ENCODE measurements around the gene FAM98B. TPM values are rescaled to one million over a fixed set of nuclear protein-coding genes. Genes with fewer than 3 reads are reported as not detected.

Gene FAM98B
- polyA plus RNA-seq, 10 donors, result 21.0 to 41.1 (median 33.9) TPM

GRCh38 chr15:38459480-38459879 is 5.6 kb downstream of the FAM98B start:
- DNase-seq, result no peak

GRCh38 chr15:38460543-38460942 is 6.6 kb downstream of the FAM98B start:
- no peak for DNase-seq

GRCh38 chr15:38461066-38461833 is 7.3 kb downstream of the FAM98B start:
- no peak for DNase-seq

GRCh38 chr15:38463893-38464292 is 10.0 kb downstream of the FAM98B start:
- no peak for DNase-seq

- no peak for DNase-seq
Measured at GRCh38 chr15:38464675-38465074, 10.7 kb downstream of the FAM98B start.

- peak in 2 of 3 donors; percentile 42 to 76 for DNase-seq
Measured at GRCh38 chr15:38470816-38471215, 16.9 kb downstream of the FAM98B start.

GRCh38 chr15:38471974-38472373 is 18.0 kb downstream of the FAM98B start:
- no peak for DNase-seq

- DNase-seq, result peak; percentile 37 to 48 (median 43)
Measured at GRCh38 chr15:38474155-38474757, 20.3 kb downstream of the FAM98B start.

- no peak for DNase-seq
Measured at GRCh38 chr15:38475361-38475760, 21.4 kb downstream of the FAM98B start.

- DNase-seq, result no peak
Measured at GRCh38 chr15:38476120-38476519, 22.2 kb downstream of the FAM98B start.

- DNase-seq, result no peak
Measured at GRCh38 chr15:38477637-38478036, 23.7 kb downstream of the FAM98B start.

- DNase-seq, result peak in 1 of 3 donors; percentile 47
Measured at GRCh38 chr15:38479266-38479665, 25.3 kb downstream of the FAM98B start.

GRCh38 chr15:38479756-38480155 is 25.8 kb downstream of the FAM98B start:
- no peak for DNase-seq

GRCh38 chr15:38481113-38481512 is 27.2 kb downstream of the FAM98B start:
- no peak for DNase-seq

GRCh38 chr15:38481761-38482160 is 27.8 kb downstream of the FAM98B start:
- no peak for DNase-seq

GRCh38 chr15:38482572-38482971 is 28.6 kb downstream of the FAM98B start:
- DNase-seq, result no peak

- no peak for DNase-seq
Measured at GRCh38 chr15:38486936-38487335, 33.0 kb downstream of the FAM98B start.

- no peak for DNase-seq
Measured at GRCh38 chr15:38487378-38487777, 33.5 kb downstream of the FAM98B start.

- DNase-seq, result peak in 1 of 3 donors; percentile 39
Measured at GRCh38 chr15:38490242-38490922, 36.5 kb downstream of the FAM98B start.

GRCh38 chr15:38496151-38496550 is 42.2 kb downstream of the FAM98B start:
- DNase-seq, result no peak

GRCh38 chr15:38499651-38500050 is 45.7 kb downstream of the FAM98B start:
- DNase-seq, result no peak

- DNase-seq, result no peak
Measured at GRCh38 chr15:38503496-38503895, 49.6 kb downstream of the FAM98B start.

All from muscle of back (tissue), 11 donors.